HG03575 (cell line): Measurements from ENCODE around the gene CACNA2D3.

Experiments
- ATAC-seq: cut with Tn5 transposase; IDR thresholded peaks from one replicate; pipeline ENCODE4 v1.9.1; 2021; ENCODE audit not compliant: unreplicated experiment, insufficient number of reproducible peaks, low FRiP score; ENCODE audit errors: extremely low read depth

The CACNA2D3 gene

GRCh38 chr3:54847361-54847760, 725.0 kb downstream of the CACNA2D3 start:
- no peak for ATAC-seq

- no peak for ATAC-seq
Measured at GRCh38 chr3:54849360-54849759, 727.0 kb downstream of the CACNA2D3 start.

GRCh38 chr3:54850484-54851018, 728.2 kb downstream of the CACNA2D3 start:
- no peak for ATAC-seq

- ATAC-seq: no peak
Measured at GRCh38 chr3:54853573-54854404, 731.4 kb downstream of the CACNA2D3 start.

GRCh38 chr3:54856271-54856670, 733.9 kb downstream of the CACNA2D3 start:
- ATAC-seq: no peak

- ATAC-seq: no peak
Measured at GRCh38 chr3:54857343-54857742, 735.0 kb downstream of the CACNA2D3 start.

GRCh38 chr3:54858093-54858785, 735.9 kb downstream of the CACNA2D3 start:
- no peak for ATAC-seq

- no peak for ATAC-seq
Measured at GRCh38 chr3:54859184-54859583, 736.8 kb downstream of the CACNA2D3 start.

- ATAC-seq: no peak
Measured at GRCh38 chr3:54861248-54862067, 739.1 kb downstream of the CACNA2D3 start.

GRCh38 chr3:54862526-54862925, 740.2 kb downstream of the CACNA2D3 start:
- ATAC-seq: no peak

- ATAC-seq: no peak
Measured at GRCh38 chr3:54863366-54863765, 741.0 kb downstream of the CACNA2D3 start.

- no peak for ATAC-seq
Measured at GRCh38 chr3:54863786-54864185, 741.4 kb downstream of the CACNA2D3 start.

GRCh38 chr3:54865316-54865715, 743.0 kb downstream of the CACNA2D3 start:
- ATAC-seq: no peak

GRCh38 chr3:54866251-54866650, 743.9 kb downstream of the CACNA2D3 start:
- ATAC-seq: no peak

GRCh38 chr3:54870423-54870822, 748.1 kb downstream of the CACNA2D3 start:
- ATAC-seq: no peak

- no peak for ATAC-seq
Measured at GRCh38 chr3:54871867-54872266, 749.5 kb downstream of the CACNA2D3 start.

GRCh38 chr3:54873059-54874010, 751.0 kb downstream of the CACNA2D3 start:
- ATAC-seq: no peak

- ATAC-seq: no peak
Measured at GRCh38 chr3:54874816-54875556, 752.6 kb downstream of the CACNA2D3 start.
